B cell (primary cell): ENCODE results near the gene NCAN. TPM values are rescaled to one million over a fixed set of nuclear protein-coding genes. Genes with fewer than 3 reads are reported as not detected.

ENCODE experiments used
- ATAC-seq: fragments of 200-7000 bp; cut with Tn5 transposase; one replicate; pipeline ENCODE4 v1.10.0; 2021; ENCODE audit warnings: low read depth, mild to moderate bottlenecking, moderate number of reproducible peaks, moderate library complexity
- CTCF ChIA-PET: fragments of 350-600 bp; sonication (Branson Sonifier 250); formaldehyde crosslinking; loops from one replicate; lab custom pipeline; 2021; ENCODE audit warnings: antibody characterized with exemption, inconsistent platforms; lab: Charles Lee
- POLR2A ChIA-PET: fragments of 350-600 bp; sonication (Branson Sonifier 250); formaldehyde crosslinking; loops from one replicate; lab custom pipeline; 2021; ENCODE audit warnings: antibody characterized with exemption; lab: Charles Lee
- DNase-seq: peaks from one replicate; pipeline ENCODE4 v3.0.0; 2013
- H2AFZ ChIP-seq: 2 replicates; pipeline ENCODE4 v1.6.1; 2012; ENCODE audit warnings: mild to moderate bottlenecking, low read depth, low read length; ENCODE audit not compliant: insufficient read depth, poor library complexity, severe bottlenecking
- H3K27ac ChIP-seq, 2 donors: 1 replicate in 1 of 2; 2 replicates in 1 of 2; pipeline ENCODE4 v1.5.1; 2012 to 2013; ENCODE audit warnings: low read length in 2 of 2, mild to moderate bottlenecking in 2 of 2, moderate library complexity in 1 of 2
- H3K27me3 ChIP-seq, 4 experiments: fragments of 200-600 bp in 1 of 4; sonication (generic) in 1 of 4; replicated peaks in 1 of 4; 1 replicate in 2 of 4; 2 replicates in 2 of 4; pipeline versions ENCODE4 v1.6.1 to v1.7.0; 2013 to 2016; ENCODE audit warnings: low read length in 3 of 4, mild to moderate bottlenecking in 2 of 4, mixed read lengths in 1 of 4, moderate library complexity in 1 of 4; ENCODE audit not compliant: insufficient read depth in 4 of 4, control insufficient read depth in 3 of 4; ENCODE audit errors: control extremely low read depth in 1 of 4
- H3K36me3 ChIP-seq, 2 experiments: replicated peaks in 1 of 2; 1 replicate in 1 of 2; 2 replicates in 1 of 2; pipeline versions ENCODE4 v1.6.1 to v1.7.1; 2013; ENCODE audit warnings: low read length in 1 of 2; ENCODE audit not compliant: insufficient read depth in 2 of 2, control insufficient read depth in 1 of 2; ENCODE audit errors: control extremely low read depth in 1 of 2, extremely low read depth in 1 of 2
- H3K4me1 ChIP-seq, 2 donors: fragments of 200-600 bp in 1 of 2; sonication (generic) in 1 of 2; 1 replicate in 1 of 2; 2 replicates in 1 of 2; pipeline versions ENCODE4 v1.5.1 to v1.6.1; 2013 to 2017; ENCODE audit warnings: low read length in 2 of 2; ENCODE audit not compliant: control insufficient read depth in 2 of 2, insufficient read depth in 2 of 2
- H3K4me2 ChIP-seq: replicated peaks from 2 replicates; pipeline ENCODE3; 2012; ENCODE audit warnings: mild to moderate bottlenecking, low read depth, low read length; ENCODE audit not compliant: poor library complexity, severe bottlenecking
- H3K4me3 ChIP-seq, 5 experiments: fragments of 200-600 bp in 1 of 5; sonication (generic) in 1 of 5; 1 replicate in 3 of 5; 2 replicates in 2 of 5; pipeline versions ENCODE4 v1.5.1 to v1.7.0; 2011 to 2016; ENCODE audit warnings: low read length in 4 of 5, mild to moderate bottlenecking in 4 of 5, low read depth in 2 of 5, control low read depth in 1 of 5, moderate library complexity in 1 of 5; ENCODE audit not compliant: insufficient read depth in 1 of 5; ENCODE audit errors: control extremely low read depth in 1 of 5, extremely low read depth in 1 of 5
- H3K79me2 ChIP-seq: fragments of 200-600 bp; sonication (generic); one replicate; pipeline ENCODE4 v1.6.0; 2016; ENCODE audit warnings: low read length; ENCODE audit not compliant: control insufficient read depth, insufficient read depth
- H3K9ac ChIP-seq: fragments of 200-600 bp; sonication (generic); 2 replicates; pipeline ENCODE4 v1.6.1; 2017; ENCODE audit warnings: mild to moderate bottlenecking, low read length, moderate library complexity
- H3K9me3 ChIP-seq, 3 donors: one replicate each; pipeline versions ENCODE4 v1.6.1 to v1.7.1; 2013; ENCODE audit warnings: low read length in 2 of 3; ENCODE audit not compliant: control insufficient read depth in 2 of 3, insufficient read depth in 1 of 3; ENCODE audit errors: control extremely low read depth in 1 of 3
- H4K20me1 ChIP-seq: 2 replicates; pipeline ENCODE4 v1.6.0; 2012; ENCODE audit warnings: mild to moderate bottlenecking, low read length; ENCODE audit not compliant: insufficient read depth, control insufficient read depth, poor library complexity, severe bottlenecking
- H3K27ac Mint-ChIP-seq: one replicate; pipeline ENCODE4 v1.8.0; 2021; ENCODE audit warnings: mixed read lengths
- H3K27me3 Mint-ChIP-seq: one replicate; pipeline ENCODE4 v1.8.0; 2021; ENCODE audit warnings: mixed read lengths
- H3K4me1 Mint-ChIP-seq: one replicate; pipeline ENCODE4 v1.8.0; 2021; ENCODE audit warnings: mixed read lengths
- H3K4me3 Mint-ChIP-seq: one replicate; pipeline ENCODE4 v1.8.0; 2021; ENCODE audit warnings: mixed read lengths
- H3K9me3 Mint-ChIP-seq: one replicate; pipeline ENCODE4 v1.8.0; 2022; ENCODE audit warnings: mixed read lengths; ENCODE audit not compliant: insufficient read depth
- CTCF ChIP-seq: fragments of 200-600 bp; IDR thresholded peaks from one replicate; pipeline ENCODE4 v1.8.0; 2022; ENCODE audit warnings: antibody characterized with exemption, mild to moderate bottlenecking
- EZH2 ChIP-seq: IDR thresholded peaks from 2 replicates; pipeline ENCODE4 v1.6.1; 2012; ENCODE audit warnings: borderline replicate concordance, low read depth, mild to moderate bottlenecking, moderate library complexity, low read length; ENCODE audit not compliant: insufficient read depth, poor library complexity, severe bottlenecking
- WGBS: methylation state at CpG from one replicate; pipeline ENCODE4 v1.1.5; 2013; ENCODE audit warnings: missing lambda C conversion rate; ENCODE audit not compliant: insufficient coverage; 5-methylcytosine and 5-hydroxymethylcytosine counted together
- intact Hi-C: fragments of 100-400 bp; cut with micrococcal nuclease; formaldehyde crosslinking; loops from one replicate; pipeline ENCODE4 v1.10.0; 2022
- polyA plus RNA-seq: library from polyadenylated mRNA; depleted of rRNA; stranded (reverse); fragments of >200 nt; gene quantifications from 2 replicates; pipeline ENCODE4 v1.2.3, GENCODE V29; 2012
- total RNA-seq, 2 donors: library from RNA; stranded (reverse); fragments of 120-200 nt in 1 of 2; gene quantifications; 1 replicate in 1 of 2; 2 replicates in 1 of 2; pipeline versions ENCODE4 v1.2.3 to v1.2.4, GENCODE V29; 2013 to 2022

The NCAN gene
- total and polyA plus RNA-seq, 2 donors (not counting 1 experiment from before 2014, with no cell fraction given), result 0.03 TPM; not detected in 1

- no peaks in the 10 kb centered on the region for H4K20me1 ChIP-seq
- WGBS, result 96% methylated on average over 6 of the region's 8 CpGs
- peaks cover 5% of the 10 kb centered on the region for H3K4me1 Mint-ChIP-seq
- no peak for TF ChIP-seq EZH2
- TF ChIP-seq CTCF, result no peak
- ATAC-seq, result no peak
- H3K27ac Mint-ChIP-seq, result no peak overlapping the region
- H3K27me3 ChIP-seq, result peaks cover 0 to 23% (median 0%) of the 10 kb centered on the region in 4 experiments
- H3K9ac ChIP-seq, result no peak overlapping the region
- H3K9me3 Mint-ChIP-seq, result no peaks in the 10 kb centered on the region
- no peak overlapping the region for H3K4me3 Mint-ChIP-seq
- peaks cover 0 to 5% of the 10 kb centered on the region in 2 donors for H3K4me1 ChIP-seq
- H3K9me3 ChIP-seq, result no peaks in the 10 kb centered on the region
- ChIA-PET POLR2A (no interaction called here), CTCF (no interaction called here)
- peaks cover 21% of the 10 kb centered on the region for H3K27me3 Mint-ChIP-seq
- intact Hi-C loops, result no loop called here
- no peak overlapping the region for H3K4me2 ChIP-seq
- no peak overlapping the region for H2AFZ ChIP-seq
- peaks cover 0 to 28% of the 10 kb centered on the region in 2 experiments for H3K36me3 ChIP-seq
- no peaks in the 10 kb centered on the region for H3K79me2 ChIP-seq
- H3K4me3 ChIP-seq, result no peak overlapping the region
- DNase-seq, result no peak
- no peak overlapping the region for H3K27ac ChIP-seq
Measured at GRCh38 chr19:19274146-19274545, 62.4 kb downstream of the NCAN start.

GRCh38 chr19:19274716-19275565 lies 63.2 kb downstream of the NCAN start:
- DNase-seq, result no peak
- H3K4me3 Mint-ChIP-seq, result no peak overlapping the region
- intact Hi-C loops, result no loop called here
- Histone ChIP-seq H3K9ac (no peak overlapping the region), H3K36me3 (peaks cover 0 to 36% of the 10 kb centered on the region in 2 experiments), H3K4me1 (peaks cover 0 to 5% of the 10 kb centered on the region in 2 donors), H3K27ac (no peak overlapping the region), H3K4me2 (no peak overlapping the region), H3K27me3 (peaks cover 0 to 23% (median 0%) of the 10 kb centered on the region in 4 experiments), H3K79me2 (no peaks in the 10 kb centered on the region), H3K9me3 (no peaks in the 10 kb centered on the region), H4K20me1 (no peaks in the 10 kb centered on the region), H2AFZ (no peak overlapping the region), H3K4me3 (no peak overlapping the region)
- ChIA-PET CTCF (no interaction called here), POLR2A (no interaction called here)
- no peak for ATAC-seq
- WGBS, result 72% methylated on average over 9 of the region's 9 CpGs
- H3K27ac Mint-ChIP-seq, result no peak overlapping the region
- peaks cover 5% of the 10 kb centered on the region for H3K4me1 Mint-ChIP-seq
- H3K27me3 Mint-ChIP-seq, result peaks cover 21% of the 10 kb centered on the region
- H3K9me3 Mint-ChIP-seq, result no peaks in the 10 kb centered on the region
- TF ChIP-seq CTCF (no peak), EZH2 (no peak)
